KMS-11 (cell line): ENCODE data around the gene NYAP1.

Experiments
- H2AFZ ChIP-seq: fragments of 200-600 bp; sonication (generic); 2 replicates; pipeline ENCODE4 v1.6.1; 2016; ENCODE audit warnings: antibody characterized with exemption, mixed run types, low read depth
- H3K27ac ChIP-seq: fragments of 200-600 bp; sonication (generic); 2 replicates; pipeline ENCODE4 v1.6.1; 2016; ENCODE audit warnings: mild to moderate bottlenecking, mixed run types
- H3K27me3 ChIP-seq: fragments of 200-600 bp; sonication (generic); 2 replicates; pipeline ENCODE4 v1.6.1; 2017; ENCODE audit warnings: mild to moderate bottlenecking, low read depth, mixed run types, moderate library complexity; ENCODE audit not compliant: insufficient read depth
- H3K36me3 ChIP-seq: fragments of 200-600 bp; sonication (generic); 2 replicates; pipeline ENCODE4 v1.6.1; 2017; ENCODE audit warnings: mild to moderate bottlenecking, mixed run types; ENCODE audit not compliant: insufficient read depth
- H3K4me1 ChIP-seq: fragments of 200-600 bp; sonication (generic); 2 replicates; pipeline ENCODE4 v1.6.1; 2016; ENCODE audit warnings: mild to moderate bottlenecking, low read depth, mixed run types; ENCODE audit not compliant: poor library complexity, severe bottlenecking
- H3K4me2 ChIP-seq: fragments of 200-600 bp; sonication (generic); 2 replicates; pipeline ENCODE4 v1.7.0; 2016; ENCODE audit warnings: mild to moderate bottlenecking, mixed run types
- H3K4me3 ChIP-seq: fragments of 200-600 bp; sonication (generic); IDR thresholded peaks from 2 replicates; pipeline ENCODE4 v1.6.1; 2017; ENCODE audit warnings: low read depth, low read length, mixed read lengths; ENCODE audit not compliant: insufficient read depth
- H3K79me2 ChIP-seq: fragments of 200-600 bp; sonication (generic); 2 replicates; pipeline ENCODE4 v1.6.1; 2016; ENCODE audit warnings: low read depth, mixed run types; ENCODE audit not compliant: insufficient read depth
- H3K9ac ChIP-seq: fragments of 200-600 bp; sonication (generic); 2 replicates; pipeline ENCODE4 v1.6.1; 2016; ENCODE audit warnings: mild to moderate bottlenecking, mixed run types
- H4K20me1 ChIP-seq: fragments of 200-600 bp; sonication (generic); 2 replicates; pipeline ENCODE4 v1.6.1; 2016; ENCODE audit warnings: mild to moderate bottlenecking, mixed run types; ENCODE audit not compliant: insufficient read depth
- CTCF ChIP-seq: fragments of 200-600 bp; sonication (generic); conservative IDR thresholded peaks from 2 replicates; pipeline ENCODE4 v1.6.1; 2017; ENCODE audit warnings: low read depth, mild to moderate bottlenecking, antibody characterized with exemption, low read length, moderate library complexity, mixed read lengths

The NYAP1 gene

GRCh38 chr7:100465702-100466311 is 17.9 kb upstream of the NYAP1 start:
- Histone ChIP-seq H4K20me1 (no peaks in the 10 kb centered on the region), H3K4me3 (no peak overlapping the region), H2AFZ (no peak overlapping the region), H3K27me3 (no peaks in the 10 kb centered on the region), H3K4me1 (peaks cover 3% of the 10 kb centered on the region), H3K27ac (no peak overlapping the region), H3K79me2 (no peaks in the 10 kb centered on the region), H3K4me2 (no peak overlapping the region), H3K36me3 (no peaks in the 10 kb centered on the region), H3K9ac (no peak overlapping the region)
- no peak for TF ChIP-seq CTCF

DNA sequence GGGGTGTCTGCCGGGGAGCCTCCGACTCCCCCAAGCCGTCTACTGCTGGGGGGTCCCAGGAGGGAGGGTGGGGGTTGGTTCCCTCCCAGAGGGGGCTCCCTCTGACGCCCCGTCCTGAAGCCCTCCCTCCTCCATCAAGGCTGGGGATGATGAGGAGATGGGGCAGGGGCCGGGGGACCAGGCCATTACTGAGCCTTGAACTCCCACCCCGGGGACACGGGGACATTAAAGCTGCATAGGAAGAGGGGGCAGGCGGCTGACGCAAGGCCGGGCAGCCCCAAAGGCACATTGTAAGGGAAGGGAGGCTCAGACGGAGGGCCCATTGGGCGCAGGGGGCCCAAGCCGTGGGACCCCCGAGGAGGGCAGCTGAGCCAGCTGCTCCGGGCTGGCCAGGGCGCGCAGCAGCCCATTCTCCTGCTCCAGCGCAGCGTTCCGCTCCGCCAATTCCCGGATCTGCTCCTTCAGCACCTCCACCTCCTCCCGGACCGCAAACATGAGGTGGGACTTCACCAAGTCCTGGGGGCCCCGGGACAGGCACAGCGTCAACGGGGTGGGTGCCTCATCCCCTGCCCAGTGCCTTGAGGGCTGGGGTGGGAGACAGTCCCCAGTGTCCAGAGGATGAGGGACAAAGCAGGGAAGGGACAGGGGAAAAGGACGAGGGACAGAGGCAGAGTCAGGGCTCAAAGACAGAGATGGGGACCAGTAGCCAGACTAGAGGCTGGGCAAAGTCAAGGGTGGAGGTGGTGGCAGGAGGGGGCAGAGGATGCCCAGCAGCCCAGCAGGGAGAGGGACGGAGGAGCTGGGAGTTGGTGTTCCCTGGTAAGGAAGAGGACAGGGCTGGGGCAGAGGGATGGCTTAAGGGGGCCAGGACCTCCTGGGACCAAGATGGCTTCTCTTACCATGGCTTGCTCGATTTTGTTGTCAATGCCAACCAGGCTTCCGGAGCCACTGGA is 16.8 kb upstream of the NYAP1 start:
- Histone ChIP-seq H2AFZ (no peak overlapping the region), H3K79me2 (no peaks in the 10 kb centered on the region), H3K36me3 (no peaks in the 10 kb centered on the region), H3K4me3 (no peak overlapping the region), H3K4me2 (no peak overlapping the region), H3K27ac (no peak overlapping the region), H3K9ac (no peak overlapping the region), H3K4me1 (peaks cover 3% of the 10 kb centered on the region), H3K27me3 (no peaks in the 10 kb centered on the region), H4K20me1 (no peaks in the 10 kb centered on the region)
- no peak for TF ChIP-seq CTCF

DNA sequence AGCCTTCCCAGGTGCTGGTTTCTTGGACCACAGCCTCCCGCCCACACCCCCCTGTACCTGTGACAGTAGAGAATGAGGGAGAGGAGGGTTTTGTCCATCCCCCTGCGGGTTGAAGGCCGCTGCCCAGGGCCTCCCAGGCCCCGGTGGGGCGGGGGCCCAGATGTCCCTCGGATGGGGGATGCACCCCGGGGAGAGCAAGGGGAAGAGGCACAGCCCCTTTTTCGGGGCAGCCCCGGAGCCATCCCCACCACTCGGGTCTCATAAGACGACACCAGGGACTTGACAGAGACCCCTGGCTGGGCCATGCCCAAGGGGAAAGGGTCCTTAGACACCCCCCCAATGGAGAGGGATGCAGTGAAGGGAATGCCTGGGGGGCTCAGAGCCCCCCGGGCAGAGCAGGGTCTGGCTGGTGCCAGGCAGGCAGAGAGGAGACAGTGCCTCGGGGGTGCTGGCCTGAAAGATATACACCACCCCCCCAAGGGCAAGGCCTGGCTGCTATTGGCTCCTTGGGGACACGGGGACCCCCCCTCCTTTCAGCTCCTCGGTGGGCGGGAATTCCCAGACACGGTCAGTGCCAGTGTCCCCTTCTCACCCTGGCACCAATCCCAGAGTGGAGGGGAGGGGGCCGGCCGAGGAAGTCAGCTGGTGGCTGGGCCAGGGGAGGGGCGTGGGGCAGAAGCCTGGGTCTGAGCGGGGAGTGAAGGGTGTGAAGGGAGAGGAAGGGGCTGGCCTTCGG is 15.9 kb upstream of the NYAP1 start:
- H3K9ac ChIP-seq = no peak overlapping the region
- no peaks in the 10 kb centered on the region for H3K36me3 ChIP-seq
- H2AFZ ChIP-seq = no peak overlapping the region
- no peaks in the 10 kb centered on the region for H3K79me2 ChIP-seq
- no peak overlapping the region for H3K27ac ChIP-seq
- no peak overlapping the region for H3K4me2 ChIP-seq
- peaks cover 4% of the 10 kb centered on the region for H3K4me1 ChIP-seq
- no peak overlapping the region for H3K4me3 ChIP-seq
- TF ChIP-seq CTCF = no peak
- H4K20me1 ChIP-seq = no peaks in the 10 kb centered on the region
- H3K27me3 ChIP-seq = no peaks in the 10 kb centered on the region

- Histone ChIP-seq H3K4me1 (peaks cover 11% of the 10 kb centered on the region), H4K20me1 (no peaks in the 10 kb centered on the region), H2AFZ (no peak overlapping the region), H3K4me2 (no peak overlapping the region), H3K79me2 (no peaks in the 10 kb centered on the region), H3K27ac (no peak overlapping the region), H3K27me3 (no peaks in the 10 kb centered on the region), H3K4me3 (no peak overlapping the region), H3K9ac (no peak overlapping the region), H3K36me3 (no peaks in the 10 kb centered on the region; the same call in 1 of the 2 replicates)
- peak; percentile 89 for TF ChIP-seq CTCF
Observed at GRCh38 chr7:100469227-100470044, 14.3 kb upstream of the NYAP1 start.
